H1 (cell line): ENCODE results near the gene ZHX3. TPM values are rescaled to one million over a fixed set of nuclear protein-coding genes. Genes with fewer than 3 reads are reported as not detected.

Source experiments
- CTCF ChIA-PET: fragments of 300-600 bp; sonication (Branson Sonifier 250); formaldehyde crosslinking; loops from one replicate; lab custom pipeline; 2021; ENCODE audit not compliant: partially characterized antibody; lab: Charles Lee
- POLR2A ChIA-PET: fragments of 300-600 bp; sonication (Branson Sonifier 250); formaldehyde crosslinking; loops from one replicate; lab custom pipeline; 2021; ENCODE audit warnings: inconsistent platforms; ENCODE audit not compliant: partially characterized antibody; lab: Charles Lee
- DNase-seq, 2 experiments: peaks; one replicate each; pipeline versions ENCODE4 v3.0.0 to v3.0.0-alpha.2; 2010 to 2022; ENCODE audit warnings: low spot score in 2 of 2, low read depth in 1 of 2, mixed read lengths in 1 of 2
- FAIRE-seq: peaks from 2 replicates; lab custom pipeline; 2011; peaks lifted over from hg19 to GRCh38; lab: Jason Lieb, UNC
- H2AFZ ChIP-seq: 2 replicates; pipeline ENCODE4 v1.8.1; 2012; ENCODE audit warnings: low read length, inconsistent platforms
- H2AK5ac ChIP-seq: 2 replicates; pipeline ENCODE4 v1.6.1; 2013; ENCODE audit warnings: low read depth, low read length
- H2BK120ac ChIP-seq: replicated peaks from 2 replicates; pipeline ENCODE3; 2013; ENCODE audit warnings: low read depth, low read length, inconsistent platforms
- H2BK12ac ChIP-seq: 2 replicates; pipeline ENCODE4 v1.6.1; 2013; ENCODE audit warnings: low read depth, low read length
- H2BK15ac ChIP-seq: 2 replicates; pipeline ENCODE4 v1.6.1; 2013; ENCODE audit warnings: low read length
- H2BK20ac ChIP-seq: 2 replicates; pipeline ENCODE4 v1.6.1; 2013; ENCODE audit warnings: low read length
- H2BK5ac ChIP-seq: 2 replicates; pipeline ENCODE4 v1.6.1; 2013; ENCODE audit warnings: low read depth, low read length
- H3K14ac ChIP-seq: 2 replicates; pipeline ENCODE4 v1.6.1; 2013; ENCODE audit warnings: inconsistent platforms; ENCODE audit not compliant: insufficient read length
- H3K18ac ChIP-seq: 2 replicates; pipeline ENCODE4 v1.6.1; 2013; ENCODE audit warnings: low read length; ENCODE audit errors: extremely low read depth
- H3K23ac ChIP-seq: 2 replicates; pipeline ENCODE4 v1.6.1; 2013; ENCODE audit warnings: inconsistent platforms; ENCODE audit not compliant: insufficient read length
- H3K23me2 ChIP-seq: 2 replicates; pipeline ENCODE4 v1.6.1; 2013; ENCODE audit warnings: low read depth, low read length
- H3K27ac ChIP-seq: 2 replicates; pipeline ENCODE4 v1.6.1; 2011; ENCODE audit warnings: low read depth, low read length, inconsistent platforms
- H3K27me3 ChIP-seq, 4 experiments: replicated peaks in 1 of 4; 1 replicate in 1 of 4; 2 replicates in 3 of 4; pipeline versions ENCODE4 v1.6.1 to v1.8.1; 2011 to 2013; ENCODE audit warnings: low read length in 3 of 4, mild to moderate bottlenecking in 3 of 4, inconsistent platforms in 2 of 4, mixed read lengths in 2 of 4, moderate library complexity in 1 of 4; ENCODE audit not compliant: control insufficient read depth in 3 of 4, insufficient read depth in 3 of 4; ENCODE audit errors: extremely low read depth in 1 of 4
- H3K36me3 ChIP-seq, 4 experiments: 2 replicates each; pipeline versions ENCODE4 v1.6.1 to v1.8.1; 2011 to 2013; ENCODE audit warnings: mild to moderate bottlenecking in 4 of 4, low read length in 3 of 4, moderate library complexity in 2 of 4, control low read depth in 1 of 4, inconsistent platforms in 1 of 4; ENCODE audit not compliant: insufficient read depth in 4 of 4, control insufficient read depth in 2 of 4
- H3K4ac ChIP-seq: replicated peaks from 2 replicates; pipeline ENCODE3; 2013; ENCODE audit warnings: low read length, low read depth, mixed read lengths, inconsistent platforms; ENCODE audit not compliant: insufficient read length
- H3K4me1 ChIP-seq, 4 experiments: replicated peaks in 1 of 4; 1 replicate in 1 of 4; 2 replicates in 3 of 4; pipeline versions ENCODE4 v1.6.1 to v1.8.1; 2011 to 2013; ENCODE audit warnings: low read length in 3 of 4, inconsistent platforms in 2 of 4, mixed read lengths in 1 of 4; ENCODE audit not compliant: insufficient read depth in 4 of 4, control insufficient read depth in 3 of 4
- H3K4me2 ChIP-seq, 2 experiments: 2 replicates each; pipeline versions ENCODE4 v1.6.1 to v1.8.1; 2011 to 2013; ENCODE audit warnings: low read depth in 2 of 2, low read length in 2 of 2, control low read depth in 1 of 2, inconsistent platforms in 1 of 2, mild to moderate bottlenecking in 1 of 2; ENCODE audit not compliant: insufficient read depth in 1 of 2
- H3K4me3 ChIP-seq, 4 experiments: fragments of 200-600, 300-600 bp in 1 of 4; sonication (generic), shearing (Covaris generic), sonication (Bioruptor Twin) in 1 of 4; 2 replicates each; pipeline versions ENCODE4 v1.5.1 to v1.8.1; 2011 to 2016; ENCODE audit warnings: low read length in 4 of 4, low read depth in 3 of 4, control low read depth in 2 of 4, inconsistent platforms in 2 of 4, mild to moderate bottlenecking in 2 of 4, mixed read lengths in 1 of 4, moderate library complexity in 1 of 4; ENCODE audit not compliant: insufficient read depth in 2 of 4; ENCODE audit errors: extremely low read depth in 1 of 4
- H3K56ac ChIP-seq: replicated peaks from 2 replicates; pipeline ENCODE3; 2013; ENCODE audit warnings: low read depth, mild to moderate bottlenecking, mixed read lengths, low read length, inconsistent platforms; ENCODE audit not compliant: insufficient read length
- H3K79me1 ChIP-seq: 2 replicates; pipeline ENCODE4 v1.6.1; 2013; ENCODE audit warnings: low read depth, low read length, control low read depth
- H3K79me2 ChIP-seq, 2 experiments: 2 replicates each; pipeline versions ENCODE4 v1.6.1 to v1.8.1; 2012 to 2013; ENCODE audit warnings: low read length in 2 of 2, mild to moderate bottlenecking in 2 of 2, inconsistent platforms in 1 of 2; ENCODE audit not compliant: insufficient read depth in 2 of 2, control insufficient read depth in 1 of 2
- H3K9ac ChIP-seq, 4 experiments: replicated peaks in 1 of 4; 1 replicate in 1 of 4; 2 replicates in 3 of 4; pipeline versions ENCODE4 v1.6.1 to v1.8.1; 2011 to 2013; ENCODE audit warnings: low read depth in 3 of 4, low read length in 3 of 4, control low read depth in 2 of 4, mild to moderate bottlenecking in 2 of 4, moderate library complexity in 2 of 4, inconsistent platforms in 1 of 4; ENCODE audit errors: extremely low read depth in 1 of 4
- H3K9me3 ChIP-seq, 2 experiments: 2 replicates each; pipeline versions ENCODE4 v1.6.1 to v1.8.1; 2012 to 2013; ENCODE audit warnings: mild to moderate bottlenecking in 2 of 2, moderate library complexity in 2 of 2, control low read depth in 1 of 2, inconsistent platforms in 1 of 2, low read depth in 1 of 2, low read length in 1 of 2, mixed read lengths in 1 of 2; ENCODE audit not compliant: insufficient read depth in 2 of 2
- H4K20me1 ChIP-seq, 2 experiments: replicated peaks in 1 of 2; 2 replicates each; pipeline versions ENCODE3 to v1.8.1; 2011 to 2013; ENCODE audit warnings: inconsistent platforms in 2 of 2, low read length in 2 of 2, mild to moderate bottlenecking in 1 of 2; ENCODE audit not compliant: insufficient read depth in 2 of 2, control insufficient read depth in 1 of 2
- H4K5ac ChIP-seq: 2 replicates; pipeline ENCODE4 v1.6.1; 2013; ENCODE audit warnings: low read length, low read depth, mixed read lengths, inconsistent platforms; ENCODE audit not compliant: insufficient read length
- H4K8ac ChIP-seq: 2 replicates; pipeline ENCODE4 v1.8.0; 2013; ENCODE audit warnings: mild to moderate bottlenecking, moderate library complexity, low read length, inconsistent platforms; ENCODE audit not compliant: insufficient read depth; ENCODE audit errors: extremely low read depth
- H4K91ac ChIP-seq: replicated peaks from 2 replicates; pipeline ENCODE3; 2013; ENCODE audit warnings: low read length, mixed read lengths, inconsistent platforms; ENCODE audit not compliant: insufficient read length
- BCL11A ChIP-seq, 2 experiments: IDR thresholded peaks; one replicate each; pipeline ENCODE4 v1.6.1; 2011; ENCODE audit warnings: low read depth in 2 of 2, low read length in 2 of 2, mild to moderate bottlenecking in 2 of 2
- CHD2 ChIP-seq: IDR thresholded peaks from 2 replicates; pipeline ENCODE4 v1.6.1; 2012; ENCODE audit warnings: low read length, improper control_type of control experiment
- CTCF ChIP-seq, 3 experiments: IDR thresholded peaks; 1 replicate in 2 of 3; 2 replicates in 1 of 3; pipeline versions ENCODE4 v1.5.1 to v1.6.1; 2011; ENCODE audit warnings: low read length in 3 of 3, mild to moderate bottlenecking in 3 of 3, inconsistent platforms in 2 of 3, low read depth in 1 of 3, moderate library complexity in 1 of 3; ENCODE audit not compliant: insufficient read depth in 1 of 3; ENCODE audit errors: control extremely low read depth in 1 of 3
- JUND ChIP-seq: IDR thresholded peaks from 2 replicates; pipeline ENCODE4 v1.6.1; 2011; ENCODE audit warnings: mild to moderate bottlenecking, improper control_type of control experiment, low read length
- MAFK ChIP-seq: IDR thresholded peaks from 2 replicates; pipeline ENCODE4 v1.6.1; 2012; ENCODE audit warnings: low read depth, mild to moderate bottlenecking, improper control_type of control experiment, low read length
- RAD21 ChIP-seq, 2 experiments: IDR thresholded peaks in 1 of 2; conservative IDR thresholded peaks in 1 of 2; 2 replicates each; pipeline ENCODE4 v1.6.1; 2011; ENCODE audit warnings: low read depth in 2 of 2, low read length in 2 of 2, improper control_type of control experiment in 1 of 2, inconsistent platforms in 1 of 2, mild to moderate bottlenecking in 1 of 2, moderate library complexity in 1 of 2
- SIRT6 ChIP-seq: IDR thresholded peaks from one replicate; pipeline ENCODE4 v1.7.1; 2012; ENCODE audit warnings: low read length, inconsistent platforms
- SP4 ChIP-seq: IDR thresholded peaks from 2 replicates; pipeline ENCODE4 v1.6.1; 2012; ENCODE audit warnings: low read length, inconsistent platforms
- SUZ12 ChIP-seq: fragments of 200-600 bp; sonication (generic); IDR thresholded peaks from 2 replicates; pipeline ENCODE4 v1.6.1; 2012; ENCODE audit warnings: mild to moderate bottlenecking, inconsistent platforms, low read length, moderate library complexity, mixed read lengths
- WGBS, 2 experiments: shearing (Covaris generic) in 1 of 2; methylation state at CpG; one replicate each; pipeline versions ENCODE4 v1.1.6 to v1.1.7; 2013 to 2015; ENCODE audit warnings: low lambda C conversion rate in 2 of 2, mixed read lengths in 2 of 2, inconsistent platforms in 1 of 2, low coverage in 1 of 2, missing lambda C conversion rate in 1 of 2; ENCODE audit not compliant: insufficient replicate concordance in 2 of 2, insufficient coverage in 1 of 2, insufficient read length in 1 of 2; ENCODE audit errors: extremely low coverage in 1 of 2, missing lambda C conversion rate in 1 of 2; 5-methylcytosine and 5-hydroxymethylcytosine counted together
- polyA plus RNA-seq, 7 experiments: library from polyadenylated mRNA; depleted of rRNA in 3 of 7; stranded (reverse) in 5 of 7; unstranded in 2 of 7; fragments of >200 nt in 5 of 7; fragments of 200-250 nt in 2 of 7; gene quantifications; 1 replicate in 5 of 7; 2 replicates in 1 of 7; 4 replicates in 1 of 7; pipeline versions ENCODE4 v1.2.1 to v1.2.3, GENCODE V29; 2011 to 2013; ENCODE audit warnings: missing spikeins in 2 of 7, mixed read lengths in 2 of 7
- total RNA-seq: library from RNA; stranded (reverse); fragmentation: NEBNext Ultra II Directional; extraction: Animal tissue kit (Norgen Biotek cat#: 25700); gene quantifications from 2 replicates; pipeline ENCODE4 v1.2.1, GENCODE V29; 2021

The ZHX3 gene
- total and polyA plus RNA-seq, 2 of the 8 experiments (the other 6 are each of a cell fraction or from before 2014, with no cell fraction given), result 1.00 to 7.8 TPM

- no peak overlapping the region for H4K5ac ChIP-seq
- DNase-seq, result no peak
- H3K9me3 ChIP-seq, result no peaks in the 10 kb centered on the region
- no peak overlapping the region for H3K4ac ChIP-seq
- no peak overlapping the region for H2BK20ac ChIP-seq
- CTCF ChIA-PET, result interaction anchor here (0.8 to 3.2 kb wide), 5 partner anchors 11 to 130 kb away, joined by 3 to 16 read pairs (median 3); partner anchors contain the start of gene LPIN3
- H3K4me3 ChIP-seq, result no peak overlapping the region
- no peaks in the 10 kb centered on the region for H4K20me1 ChIP-seq
- no peak overlapping the region for H3K23ac ChIP-seq
- no peak overlapping the region for H2AK5ac ChIP-seq
- H3K27ac ChIP-seq, result no peak overlapping the region
- no peaks in the 10 kb centered on the region for H3K36me3 ChIP-seq
- H2BK12ac ChIP-seq, result no peak overlapping the region
- FAIRE-seq, result no peak
- H2BK15ac ChIP-seq, result 0 out of 2 replicates have a peak overlapping the region, but pooled peaks have one; percentile 61
- no peak overlapping the region for H2BK5ac ChIP-seq
- POLR2A ChIA-PET, result interaction anchor here (1.4 kb wide), 1 partner anchor 144 kb away, joined by 3 read pairs; no protein-coding TSS in a partner anchor
- no peak overlapping the region for H3K56ac ChIP-seq
- no peaks in the 10 kb centered on the region for H3K79me2 ChIP-seq
- H2AFZ ChIP-seq, result no peak overlapping the region
- H3K23me2 ChIP-seq, result peaks cover 2% of the 10 kb centered on the region; the same call in 1 of the 2 replicates
- no peak overlapping the region for H3K14ac ChIP-seq
- H4K8ac ChIP-seq, result no peak overlapping the region; the same call in 1 of the 2 replicates
- no peak overlapping the region for H3K9ac ChIP-seq
- no peak overlapping the region for H4K91ac ChIP-seq
- no peaks in the 10 kb centered on the region for H3K27me3 ChIP-seq
- 87% methylated on average over 14 of the region's 14 CpGs; no CpG with 5 or more reads in 1 of the 2 experiments for WGBS, 2 experiments
- H2BK120ac ChIP-seq, result no peak overlapping the region
- no peak overlapping the region for H3K18ac ChIP-seq
- H3K4me2 ChIP-seq, result no peak overlapping the region
- no peaks in the 10 kb centered on the region for H3K79me1 ChIP-seq
- no peaks in the 10 kb centered on the region for H3K4me1 ChIP-seq
- TF ChIP-seq CHD2, result no peak
- TF ChIP-seq RAD21 (IDR thresholded peaks at IDR 0.05 in 1 of 2, conservative IDR thresholded peaks at IDR 0.05 in 1 of 2; ENCODE audit: low read depth in 2 of 2, low read length in 2 of 2), result no peak
- no peak for TF ChIP-seq SP4
- TF ChIP-seq CTCF (IDR thresholded peaks at IDR 0.05; ENCODE audit: control extremely low read depth in 1 of 3, insufficient read depth in 1 of 3, low read depth in 1 of 3, low read length in 3 of 3), result no peak
- TF ChIP-seq SUZ12, result no peak
- no peak for TF ChIP-seq BCL11A (IDR thresholded peaks at IDR 0.05; ENCODE audit: low read depth in 2 of 2, low read length in 2 of 2)
- TF ChIP-seq SIRT6, result no peak
- TF ChIP-seq MAFK, result no peak
- no peak for TF ChIP-seq JUND
Measured at GRCh38 chr20:41329435-41330342, 12.2 kb upstream of the ZHX3 start.
